B cell (primary cell): ENCODE results near the gene SUCLG2. TPM values are rescaled to one million over a fixed set of nuclear protein-coding genes. Genes with fewer than 3 reads are reported as not detected.

Experiments used
- ATAC-seq: fragments of 200-7000 bp; cut with Tn5 transposase; one replicate; pipeline ENCODE4 v1.10.0; 2021; ENCODE audit warnings: low read depth, mild to moderate bottlenecking, moderate number of reproducible peaks, moderate library complexity
- CTCF ChIA-PET: fragments of 350-600 bp; sonication (Branson Sonifier 250); formaldehyde crosslinking; loops from one replicate; lab custom pipeline; 2021; ENCODE audit warnings: antibody characterized with exemption, inconsistent platforms; lab: Charles Lee
- POLR2A ChIA-PET: fragments of 350-600 bp; sonication (Branson Sonifier 250); formaldehyde crosslinking; loops from one replicate; lab custom pipeline; 2021; ENCODE audit warnings: antibody characterized with exemption; lab: Charles Lee
- DNase-seq: peaks from one replicate; pipeline ENCODE4 v3.0.0; 2013
- H2AFZ ChIP-seq: 2 replicates; pipeline ENCODE4 v1.6.1; 2012; ENCODE audit warnings: mild to moderate bottlenecking, low read depth, low read length; ENCODE audit not compliant: insufficient read depth, poor library complexity, severe bottlenecking
- H3K27ac ChIP-seq, 2 donors: 1 replicate in 1 of 2; 2 replicates in 1 of 2; pipeline ENCODE4 v1.5.1; 2012 to 2013; ENCODE audit warnings: low read length in 2 of 2, mild to moderate bottlenecking in 2 of 2, moderate library complexity in 1 of 2
- H3K27me3 ChIP-seq, 4 experiments: fragments of 200-600 bp in 1 of 4; sonication (generic) in 1 of 4; replicated peaks in 1 of 4; 1 replicate in 2 of 4; 2 replicates in 2 of 4; pipeline versions ENCODE4 v1.6.1 to v1.7.0; 2013 to 2016; ENCODE audit warnings: low read length in 3 of 4, mild to moderate bottlenecking in 2 of 4, mixed read lengths in 1 of 4, moderate library complexity in 1 of 4; ENCODE audit not compliant: insufficient read depth in 4 of 4, control insufficient read depth in 3 of 4; ENCODE audit errors: control extremely low read depth in 1 of 4
- H3K36me3 ChIP-seq, 2 experiments: replicated peaks in 1 of 2; 1 replicate in 1 of 2; 2 replicates in 1 of 2; pipeline versions ENCODE4 v1.6.1 to v1.7.1; 2013; ENCODE audit warnings: low read length in 1 of 2; ENCODE audit not compliant: insufficient read depth in 2 of 2, control insufficient read depth in 1 of 2; ENCODE audit errors: control extremely low read depth in 1 of 2, extremely low read depth in 1 of 2
- H3K4me1 ChIP-seq, 2 donors: fragments of 200-600 bp in 1 of 2; sonication (generic) in 1 of 2; 1 replicate in 1 of 2; 2 replicates in 1 of 2; pipeline versions ENCODE4 v1.5.1 to v1.6.1; 2013 to 2017; ENCODE audit warnings: low read length in 2 of 2; ENCODE audit not compliant: control insufficient read depth in 2 of 2, insufficient read depth in 2 of 2
- H3K4me2 ChIP-seq: replicated peaks from 2 replicates; pipeline ENCODE3; 2012; ENCODE audit warnings: mild to moderate bottlenecking, low read depth, low read length; ENCODE audit not compliant: poor library complexity, severe bottlenecking
- H3K4me3 ChIP-seq, 5 experiments: fragments of 200-600 bp in 1 of 5; sonication (generic) in 1 of 5; 1 replicate in 3 of 5; 2 replicates in 2 of 5; pipeline versions ENCODE4 v1.5.1 to v1.7.0; 2011 to 2016; ENCODE audit warnings: low read length in 4 of 5, mild to moderate bottlenecking in 4 of 5, low read depth in 2 of 5, control low read depth in 1 of 5, moderate library complexity in 1 of 5; ENCODE audit not compliant: insufficient read depth in 1 of 5; ENCODE audit errors: control extremely low read depth in 1 of 5, extremely low read depth in 1 of 5
- H3K79me2 ChIP-seq: fragments of 200-600 bp; sonication (generic); one replicate; pipeline ENCODE4 v1.6.0; 2016; ENCODE audit warnings: low read length; ENCODE audit not compliant: control insufficient read depth, insufficient read depth
- H3K9ac ChIP-seq: fragments of 200-600 bp; sonication (generic); 2 replicates; pipeline ENCODE4 v1.6.1; 2017; ENCODE audit warnings: mild to moderate bottlenecking, low read length, moderate library complexity
- H3K9me3 ChIP-seq, 3 donors: one replicate each; pipeline versions ENCODE4 v1.6.1 to v1.7.1; 2013; ENCODE audit warnings: low read length in 2 of 3; ENCODE audit not compliant: control insufficient read depth in 2 of 3, insufficient read depth in 1 of 3; ENCODE audit errors: control extremely low read depth in 1 of 3
- H4K20me1 ChIP-seq: 2 replicates; pipeline ENCODE4 v1.6.0; 2012; ENCODE audit warnings: mild to moderate bottlenecking, low read length; ENCODE audit not compliant: insufficient read depth, control insufficient read depth, poor library complexity, severe bottlenecking
- H3K27ac Mint-ChIP-seq: one replicate; pipeline ENCODE4 v1.8.0; 2021; ENCODE audit warnings: mixed read lengths
- H3K27me3 Mint-ChIP-seq: one replicate; pipeline ENCODE4 v1.8.0; 2021; ENCODE audit warnings: mixed read lengths
- H3K4me1 Mint-ChIP-seq: one replicate; pipeline ENCODE4 v1.8.0; 2021; ENCODE audit warnings: mixed read lengths
- H3K4me3 Mint-ChIP-seq: one replicate; pipeline ENCODE4 v1.8.0; 2021; ENCODE audit warnings: mixed read lengths
- H3K9me3 Mint-ChIP-seq: one replicate; pipeline ENCODE4 v1.8.0; 2022; ENCODE audit warnings: mixed read lengths; ENCODE audit not compliant: insufficient read depth
- CTCF ChIP-seq: fragments of 200-600 bp; IDR thresholded peaks from one replicate; pipeline ENCODE4 v1.8.0; 2022; ENCODE audit warnings: antibody characterized with exemption, mild to moderate bottlenecking
- EZH2 ChIP-seq: IDR thresholded peaks from 2 replicates; pipeline ENCODE4 v1.6.1; 2012; ENCODE audit warnings: borderline replicate concordance, low read depth, mild to moderate bottlenecking, moderate library complexity, low read length; ENCODE audit not compliant: insufficient read depth, poor library complexity, severe bottlenecking
- WGBS: methylation state at CpG from one replicate; pipeline ENCODE4 v1.1.5; 2013; ENCODE audit warnings: missing lambda C conversion rate; ENCODE audit not compliant: insufficient coverage; 5-methylcytosine and 5-hydroxymethylcytosine counted together
- intact Hi-C: fragments of 100-400 bp; cut with micrococcal nuclease; formaldehyde crosslinking; loops from one replicate; pipeline ENCODE4 v1.10.0; 2022
- polyA plus RNA-seq: library from polyadenylated mRNA; depleted of rRNA; stranded (reverse); fragments of >200 nt; gene quantifications from 2 replicates; pipeline ENCODE4 v1.2.3, GENCODE V29; 2012
- total RNA-seq, 2 donors: library from RNA; stranded (reverse); fragments of 120-200 nt in 1 of 2; gene quantifications; 1 replicate in 1 of 2; 2 replicates in 1 of 2; pipeline versions ENCODE4 v1.2.3 to v1.2.4, GENCODE V29; 2013 to 2022

Gene SUCLG2
- total and polyA plus RNA-seq, 2 donors (not counting 1 experiment from before 2014, with no cell fraction given): 9.1 to 35.8 TPM

GRCh38 chr3:67657192-67657591 lies 2.8 kb upstream of the SUCLG2 start:
- no peak for TF ChIP-seq CTCF
- TF ChIP-seq EZH2: no peak
- intact Hi-C loops: no loop called here
- Histone ChIP-seq H3K27me3 (no peaks in the 10 kb centered on the region), H3K4me3 (no peak overlapping the region), H4K20me1 (no peaks in the 10 kb centered on the region), H3K4me2 (no peak overlapping the region), H3K9me3 (peaks cover 0 to 4% (median 0%) of the 10 kb centered on the region in 3 donors), H3K27ac (no peak overlapping the region), H3K9ac (no peak overlapping the region), H2AFZ (no peak overlapping the region), H3K4me1 (peaks cover 28 to 31% of the 10 kb centered on the region in 2 donors), H3K79me2 (peaks cover 22% of the 10 kb centered on the region), H3K36me3 (no peaks in the 10 kb centered on the region)
- peaks cover 34% of the 10 kb centered on the region for H3K4me1 Mint-ChIP-seq
- H3K4me3 Mint-ChIP-seq: no peak overlapping the region
- H3K27me3 Mint-ChIP-seq: no peaks in the 10 kb centered on the region
- CTCF ChIA-PET: interaction anchor here (0.6 to 1.5 kb wide), 4 partner anchors 28 to 132 kb away, joined by 3 to 4 read pairs (median 4); no protein-coding TSS in a partner anchor
- DNase-seq: no peak
- H3K27ac Mint-ChIP-seq: no peak overlapping the region
- H3K9me3 Mint-ChIP-seq: no peaks in the 10 kb centered on the region
- 26% methylated on average over 5 of the region's 5 CpGs for WGBS
- no peak for ATAC-seq
- POLR2A ChIA-PET: interaction anchor here (0.7 kb wide), 1 partner anchor 1275 kb away, joined by 4 read pairs; the partner anchor contains the start of gene TAFA4

- H3K27ac Mint-ChIP-seq: peak overlapping the region; percentile 93
- Histone ChIP-seq H3K36me3 (no peaks in the 10 kb centered on the region), H4K20me1 (no peaks in the 10 kb centered on the region), H3K4me1 (peaks cover 31 to 32% of the 10 kb centered on the region in 2 donors), H2AFZ (no peak overlapping the region), H3K9me3 (peaks cover 0 to 4% (median 0%) of the 10 kb centered on the region in 3 donors), H3K27ac (no peak overlapping the region), H3K27me3 (no peaks in the 10 kb centered on the region), H3K79me2 (peaks cover 28% of the 10 kb centered on the region), H3K4me2 (no peak overlapping the region), H3K9ac (no peak overlapping the region), H3K4me3 (no peak overlapping the region)
- POLR2A ChIA-PET: interaction anchor here (0.7 to 1.2 kb wide), 2 partner anchors 23 to 1276 kb away, joined by 4 to 5 read pairs; partner anchors contain the start of gene TAFA4
- WGBS: no CpG with 5 or more reads among the region's 2 CpGs
- intact Hi-C loops: no loop called here
- TF ChIP-seq EZH2 (no peak), CTCF (no peak)
- peak overlapping the region; percentile 95 for H3K4me3 Mint-ChIP-seq
- DNase-seq: no peak
- CTCF ChIA-PET: interaction anchor here (0.7 to 1.3 kb wide), 3 partner anchors 29 to 35 kb away, joined by 3 to 4 read pairs (median 3); no protein-coding TSS in a partner anchor
- no peaks in the 10 kb centered on the region for H3K27me3 Mint-ChIP-seq
- ATAC-seq: no peak
- peaks cover 40% of the 10 kb centered on the region for H3K4me1 Mint-ChIP-seq
- H3K9me3 Mint-ChIP-seq: no peaks in the 10 kb centered on the region
Measured at GRCh38 chr3:67656614-67657013, 2.2 kb upstream of the SUCLG2 start.
